ENCODE measurements around the gene SNX20.

Gene SNX20

DNA sequence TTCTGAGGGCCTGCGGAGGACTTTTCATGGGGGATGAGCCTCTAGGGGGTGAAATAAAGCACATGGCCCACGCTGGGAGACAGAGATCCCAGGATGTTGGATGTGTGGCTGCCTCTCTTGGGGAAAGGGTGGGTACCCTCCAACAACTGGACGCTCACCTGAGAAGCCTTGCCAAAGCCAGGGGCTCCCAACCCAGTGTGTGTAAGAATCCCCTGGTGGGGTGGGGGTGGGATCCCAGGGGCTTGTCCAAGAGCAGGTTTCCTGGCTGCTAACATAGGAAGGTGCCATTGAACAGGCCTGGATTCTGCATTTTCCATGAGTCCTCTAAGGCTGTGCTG lies 587 bp downstream of the SNX20 start:
- DNase-seq (ENCODE audit: low read depth in 3 of 3) = no peak

- DNase-seq (ENCODE audit: low read depth in 3 of 3) = no peak
Observed at GRCh38 chr16:50679676-50680555, 1.2 kb downstream of the SNX20 start.

DNA sequence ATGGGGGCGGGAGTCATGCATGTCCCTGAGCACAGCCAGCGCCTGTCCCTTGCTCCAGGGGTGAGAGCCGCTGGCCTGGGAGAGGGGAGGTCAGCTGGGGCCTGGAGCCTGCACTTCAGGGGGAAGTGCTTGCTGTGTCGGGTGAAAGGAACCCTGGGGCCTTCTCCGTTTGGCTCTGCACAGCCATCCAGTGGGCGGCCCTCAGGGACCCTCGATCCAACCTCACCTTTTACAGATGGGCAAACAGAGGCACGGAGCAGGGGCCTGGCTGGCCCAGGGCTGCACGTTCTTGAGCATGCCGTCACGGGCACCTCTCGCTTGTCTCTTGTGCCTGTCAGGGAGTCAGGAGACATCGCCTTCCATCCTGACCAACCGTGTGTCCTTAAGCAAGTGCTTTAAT lies 1.8 kb downstream of the SNX20 start:
- no peak for DNase-seq (ENCODE audit: low read depth in 3 of 3)

DNA sequence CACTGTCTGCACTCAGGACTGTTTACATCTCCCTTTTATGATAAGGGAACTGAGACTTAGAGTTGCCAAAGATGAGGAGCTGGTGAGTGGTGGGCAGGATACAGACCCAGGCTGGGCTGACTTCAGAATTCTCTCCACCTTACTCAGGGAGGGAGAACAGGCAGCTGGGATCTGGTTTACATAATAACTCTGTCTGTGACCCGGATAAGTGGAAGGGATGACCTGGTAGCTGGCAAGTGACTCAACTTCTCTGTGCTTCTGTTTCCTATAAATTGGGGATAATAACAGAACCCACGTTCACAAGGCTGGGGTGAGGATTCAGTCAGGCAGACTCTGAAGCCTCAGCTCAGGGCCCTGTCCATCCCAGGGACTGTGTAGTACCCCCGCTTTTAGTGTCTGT lies 2.6 kb downstream of the SNX20 start:
- no peak for DNase-seq (ENCODE audit: low read depth in 3 of 3)

DNA sequence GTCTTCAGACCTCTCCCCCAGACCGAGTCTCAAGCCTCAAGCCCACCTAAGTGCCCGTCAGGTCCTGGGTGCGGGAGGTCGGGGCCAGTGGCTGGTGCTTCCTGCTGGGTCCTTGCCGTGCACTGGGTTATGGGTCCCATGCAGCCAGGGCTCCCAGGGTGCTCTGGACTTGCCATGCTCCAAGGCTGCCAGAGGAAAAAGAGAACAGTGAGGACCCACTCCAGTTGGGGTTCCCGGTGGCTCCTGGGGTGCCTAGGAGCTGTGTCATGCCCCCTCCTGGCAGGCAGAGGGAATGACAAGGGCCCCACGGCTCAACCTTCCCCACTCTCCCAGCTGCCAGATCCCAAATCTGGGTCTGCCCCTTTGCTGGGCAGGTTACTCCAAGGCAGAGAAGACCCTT lies 3.8 kb downstream of the SNX20 start:
- no peak for DNase-seq (ENCODE audit: low read depth in 3 of 3)

DNA sequence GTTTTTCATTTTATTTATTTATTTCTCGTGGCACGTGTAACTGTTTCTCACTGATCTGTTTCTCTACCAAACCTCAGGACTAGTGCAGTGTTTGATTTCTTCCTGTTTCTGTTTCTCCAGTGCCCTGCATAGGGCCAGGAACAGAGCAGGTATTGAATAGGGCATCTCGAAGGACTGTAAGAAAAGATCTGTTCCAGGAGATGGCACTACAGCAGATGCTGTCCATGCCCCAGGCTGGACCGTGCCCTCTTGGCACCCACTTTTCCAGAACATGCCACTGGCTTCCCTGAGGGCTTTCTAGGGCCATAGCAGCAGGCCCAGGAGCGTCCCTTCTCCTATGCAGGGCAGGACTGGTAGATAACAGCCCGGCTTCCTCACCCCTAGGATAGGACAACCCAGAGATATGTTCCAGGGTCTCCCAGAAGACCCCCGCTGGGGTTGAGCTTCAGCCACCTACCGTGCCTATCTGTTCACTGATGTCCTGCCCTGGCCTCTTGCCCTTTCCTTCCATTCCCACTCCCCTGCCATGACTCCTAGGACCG lies 4.4 kb downstream of the SNX20 start:
- DNase-seq (ENCODE audit: low read depth in 3 of 3) = no peak

DNA sequence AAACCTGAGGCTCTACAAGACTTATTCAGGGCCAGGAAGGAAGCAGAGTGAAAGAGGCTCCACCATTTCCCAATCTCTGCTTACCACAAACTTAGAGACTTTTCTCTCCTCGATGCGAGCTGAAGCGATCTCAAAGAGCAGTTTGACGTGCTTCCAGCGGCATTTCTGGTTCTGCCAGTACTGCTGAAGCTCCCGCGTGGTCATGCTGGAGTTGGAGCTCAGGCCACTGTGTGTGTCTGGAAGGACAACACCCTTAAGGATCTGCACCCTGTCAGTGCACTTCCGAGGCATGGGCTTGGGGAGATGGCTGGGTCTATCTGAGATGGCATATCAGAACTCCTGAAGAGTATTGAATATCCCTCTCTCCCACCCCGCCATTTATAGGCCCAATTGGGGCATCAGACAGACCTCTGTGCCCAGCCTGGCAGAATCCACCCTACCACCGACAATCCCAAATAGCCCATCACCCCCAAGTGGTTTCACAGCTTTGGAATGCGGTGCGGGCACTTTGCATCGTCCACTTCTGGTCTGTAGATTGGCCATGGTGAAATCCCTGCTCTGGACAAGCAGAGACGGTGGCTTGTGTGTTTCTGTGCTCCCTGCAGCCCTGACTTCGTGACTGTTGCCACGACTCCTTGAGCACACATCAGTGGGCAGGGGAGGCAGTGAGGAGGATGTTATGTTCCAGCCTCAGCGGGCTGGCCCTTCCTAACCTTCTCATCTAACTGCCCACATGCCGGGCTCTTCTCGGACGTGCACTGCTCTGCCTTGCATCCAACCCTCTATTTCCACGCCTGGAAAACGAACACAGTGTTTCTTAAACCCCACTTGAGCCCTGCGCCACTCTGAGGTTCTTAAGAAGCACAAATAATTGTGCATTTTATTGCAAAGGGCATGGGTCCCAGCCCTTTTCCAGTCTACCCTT lies 5.2 kb downstream of the SNX20 start:
- no peak for DNase-seq (ENCODE audit: low read depth in 3 of 3)

- DNase-seq (ENCODE audit: low read depth in 3 of 3) = no peak
Observed at GRCh38 chr16:50674831-50675230, 6.3 kb downstream of the SNX20 start.

DNA sequence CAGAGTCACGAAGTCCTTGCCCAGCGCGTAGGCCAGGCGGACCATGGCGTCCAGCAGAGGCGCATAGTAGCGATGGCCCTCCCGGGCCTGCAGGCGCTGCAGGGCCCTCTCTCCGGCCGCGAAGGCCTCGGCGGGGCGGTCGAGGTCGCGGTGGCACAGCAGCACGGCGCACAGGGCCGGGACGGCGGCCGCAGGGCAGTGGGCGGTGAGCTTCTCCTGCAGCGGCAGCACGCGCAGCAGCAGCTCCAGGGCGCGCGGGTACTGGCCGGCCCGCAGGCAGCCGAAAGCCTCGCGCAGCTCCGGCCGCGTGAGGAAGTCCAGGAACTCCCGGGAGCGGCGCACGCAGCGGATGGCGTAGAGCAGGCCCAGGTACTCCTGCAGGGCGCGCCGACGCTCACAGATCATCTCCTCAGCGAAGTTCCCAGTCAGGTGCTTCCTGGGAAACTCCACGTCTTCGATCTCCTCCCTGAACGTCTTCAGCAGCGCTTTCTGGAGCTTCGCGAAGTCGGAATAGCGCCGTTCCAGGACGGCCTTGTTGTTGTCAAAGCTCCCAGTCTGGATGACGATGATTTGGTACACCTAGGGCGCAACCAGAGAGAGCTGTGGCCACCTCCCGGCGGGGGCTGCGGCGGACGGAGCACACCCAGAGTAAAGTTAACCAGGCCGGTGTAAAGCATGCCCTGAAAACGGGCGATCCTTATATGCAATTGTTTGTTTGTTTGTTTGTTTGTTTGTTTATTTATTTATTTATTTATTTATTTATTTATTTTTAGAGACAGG lies 7.4 kb downstream of the SNX20 start:
- no peak for DNase-seq (ENCODE audit: low read depth in 3 of 3)

GRCh38 chr16:50671644-50672260 lies 9.4 kb downstream of the SNX20 start:
- peak in 1 of 3 donors; percentile 60 for DNase-seq (ENCODE audit: low read depth in 3 of 3)

DNA sequence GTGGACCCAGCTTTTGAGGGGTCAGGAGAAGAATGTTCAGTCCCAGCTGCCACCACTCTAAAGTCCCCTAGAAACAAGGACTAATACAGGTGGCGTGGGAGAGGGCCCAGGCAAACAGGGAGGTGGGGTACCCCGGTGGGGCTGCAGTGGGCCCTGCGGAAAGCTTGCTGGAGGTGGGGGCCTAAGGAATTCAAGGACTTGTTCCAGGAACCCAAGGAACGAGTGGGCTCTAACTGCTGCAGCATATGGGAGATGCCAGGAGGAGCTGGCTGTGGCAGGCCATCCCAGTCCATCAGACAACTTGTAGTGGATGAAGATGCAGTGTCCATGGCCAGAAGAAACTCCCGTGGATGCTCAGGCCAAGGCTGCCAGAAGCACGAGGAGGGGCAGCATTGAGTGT lies 10.6 kb downstream of the SNX20 start:
- no peak for DNase-seq (ENCODE audit: low read depth in 3 of 3)

DNA sequence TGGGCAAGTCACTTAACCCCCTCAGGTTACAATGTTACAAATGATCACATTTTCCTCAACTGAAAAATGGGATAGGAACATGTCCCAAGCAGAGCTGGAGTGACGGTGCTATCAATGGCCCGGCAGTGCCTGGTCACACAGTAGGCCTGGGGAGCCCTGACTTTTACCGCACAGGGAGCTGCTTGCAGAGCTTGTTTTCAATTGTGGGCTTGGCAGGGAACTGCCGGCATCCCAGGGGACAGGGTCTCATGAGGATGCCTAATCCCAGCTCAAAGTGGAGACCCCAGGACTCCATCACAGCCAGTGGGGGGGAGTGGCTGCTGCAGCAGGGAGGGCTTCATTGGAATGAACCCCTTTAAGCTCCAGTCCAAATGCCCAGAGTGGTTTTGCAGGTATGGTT lies 11.4 kb downstream of the SNX20 start:
- DNase-seq (ENCODE audit: low read depth in 3 of 3) = no peak

DNA sequence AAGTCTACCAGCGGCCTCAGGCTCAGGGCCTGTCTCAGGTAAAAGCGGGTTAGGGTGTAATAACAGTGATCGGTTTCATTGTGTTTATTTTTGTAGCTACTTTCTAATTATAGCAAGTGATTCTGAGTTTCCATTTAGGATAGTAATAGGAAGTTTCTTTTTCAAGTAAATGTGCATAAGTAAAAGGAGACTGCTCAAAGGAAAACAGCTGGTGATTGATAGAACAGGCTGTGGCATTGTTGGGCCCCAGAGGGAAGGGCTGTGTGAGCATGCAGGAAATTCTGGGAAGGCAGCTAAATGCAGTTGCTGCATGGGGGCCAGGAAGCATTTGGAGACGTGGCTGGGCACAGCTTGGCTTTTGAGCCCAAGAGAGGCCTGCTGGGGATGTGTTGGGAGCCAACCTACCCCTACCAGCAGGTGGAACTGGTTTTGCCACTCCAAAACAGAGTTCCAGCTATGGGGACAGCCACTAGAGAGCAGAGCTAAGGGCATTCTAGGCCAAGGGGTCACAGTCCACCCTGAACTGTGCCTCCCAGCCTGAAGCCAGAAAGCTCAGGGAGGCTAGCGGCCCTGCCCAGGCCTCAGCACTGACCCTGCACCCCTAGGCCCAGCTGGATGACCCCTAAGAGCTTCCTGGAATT lies 12.6 kb downstream of the SNX20 start:
- no peak for DNase-seq (ENCODE audit: low read depth in 3 of 3)

DNA sequence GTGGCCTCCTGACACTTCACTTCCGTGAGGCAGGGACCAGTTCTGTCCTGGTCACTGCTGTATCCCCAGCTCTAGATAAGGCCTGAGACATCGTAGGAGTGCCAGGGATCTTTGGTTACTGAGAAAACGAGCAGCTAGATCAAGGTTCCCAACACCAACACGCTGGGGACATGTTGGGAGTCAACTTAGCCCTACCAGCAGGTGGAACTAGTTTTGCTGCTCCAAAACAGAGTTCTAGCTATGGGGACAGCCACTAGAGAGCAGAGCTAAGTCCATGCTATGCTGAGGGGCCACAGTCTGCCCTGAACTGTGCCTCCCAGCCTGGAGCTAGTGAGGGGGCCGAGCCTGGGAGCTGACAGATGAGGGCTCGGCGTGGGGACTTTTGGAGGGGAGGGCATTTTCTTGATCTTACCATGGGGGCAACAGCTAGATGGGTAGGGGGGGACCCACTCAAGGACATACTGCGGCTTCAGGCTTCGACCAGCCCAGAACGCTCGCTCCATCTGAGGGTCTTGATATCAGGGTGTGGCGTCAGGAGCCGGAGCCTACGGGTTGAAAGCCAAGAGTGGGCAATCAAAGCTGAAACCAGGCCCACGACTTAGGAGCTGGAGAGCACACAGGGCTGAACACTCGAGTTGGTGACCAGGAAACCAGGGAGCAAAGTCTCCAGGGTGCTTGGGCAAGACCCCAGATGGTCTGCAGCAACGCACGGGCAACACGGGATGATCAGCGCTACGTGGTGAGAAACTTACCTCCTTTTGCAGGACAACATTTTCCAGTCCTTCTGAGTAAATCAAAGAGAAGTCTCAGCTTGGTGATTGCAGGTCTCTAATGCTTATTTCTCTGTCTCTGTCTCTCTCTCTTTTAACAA lies 13.4 kb downstream of the SNX20 start:
- DNase-seq (ENCODE audit: low read depth in 3 of 3) = no peak

DNA sequence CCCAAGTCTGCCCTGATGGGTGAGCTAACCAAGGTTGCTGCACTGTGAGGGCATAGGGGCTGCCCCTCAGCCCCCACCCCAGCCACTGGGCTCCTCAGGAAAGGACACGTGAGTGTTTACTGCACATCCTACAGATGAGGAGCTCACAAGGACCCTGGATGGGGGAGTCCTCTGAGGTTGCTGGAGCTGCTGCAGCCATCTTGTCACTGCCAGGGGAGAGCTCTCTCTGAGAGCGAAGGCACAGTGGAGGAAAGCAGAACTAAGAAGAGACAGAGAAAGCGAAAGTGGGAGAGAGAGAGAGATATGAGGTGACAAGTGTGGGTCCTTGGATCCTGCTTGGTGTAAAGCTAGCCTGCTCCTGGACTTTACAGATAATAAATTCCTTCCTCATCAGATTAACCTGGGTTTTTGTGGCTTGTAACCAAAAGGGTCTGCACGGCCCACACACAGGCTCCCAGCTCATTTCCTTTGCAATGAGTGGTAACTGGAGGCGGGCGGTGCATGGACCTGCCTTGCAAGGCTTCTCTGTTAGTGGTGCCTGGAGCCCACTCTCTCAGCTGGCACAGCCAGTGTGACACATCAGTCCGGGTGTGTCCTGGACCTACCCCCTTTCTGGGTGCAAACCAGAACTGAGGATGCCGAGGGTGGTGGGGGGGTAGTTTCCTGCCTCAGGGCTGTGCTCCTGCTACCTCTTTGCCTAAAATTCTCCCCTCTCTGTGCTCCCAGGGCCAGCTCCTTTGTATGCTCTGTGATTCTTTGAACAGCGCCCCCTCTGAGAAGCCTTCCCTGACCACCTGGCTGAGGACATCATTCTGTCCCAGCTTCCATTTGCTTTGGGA lies 14.2 kb downstream of the SNX20 start:
- peak in 1 of 3 donors; percentile 35 for DNase-seq (ENCODE audit: low read depth in 3 of 3)

DNA sequence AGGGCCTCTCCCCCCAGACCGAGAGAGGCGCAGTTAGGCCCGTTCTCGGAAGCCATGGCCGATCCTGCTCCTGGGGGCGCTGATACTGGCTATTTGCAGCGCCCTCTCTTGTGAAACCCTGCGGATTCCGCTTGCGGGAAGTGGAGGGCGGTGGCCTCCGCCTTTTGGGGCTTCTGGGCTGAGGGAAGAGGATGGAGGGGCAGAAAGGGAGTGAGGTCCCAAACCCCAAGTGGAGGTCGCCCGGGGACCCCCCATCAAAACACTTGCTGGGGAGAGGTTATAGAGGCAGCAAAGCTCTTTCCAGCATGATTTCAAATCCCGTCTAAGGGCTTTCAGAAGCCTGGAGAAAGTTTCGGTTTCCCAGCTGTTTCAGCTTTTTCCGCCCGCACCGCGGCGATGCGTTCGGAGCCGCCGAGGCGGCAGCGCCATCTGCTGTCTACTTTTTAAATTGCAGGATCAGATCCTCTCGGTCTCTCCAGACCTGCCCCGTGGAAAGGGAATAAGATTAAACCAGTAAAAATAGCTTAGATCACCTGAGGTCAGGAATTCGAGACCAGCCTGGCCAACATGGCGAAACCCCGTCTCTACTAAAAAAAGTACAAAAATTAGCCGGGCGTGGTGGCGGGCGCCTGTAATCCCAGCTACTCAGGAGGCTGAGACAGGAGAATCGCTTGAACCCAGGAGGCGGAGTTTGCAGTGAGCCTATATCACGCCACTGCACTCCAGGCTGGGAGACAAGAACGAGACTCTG lies 15.8 kb downstream of the SNX20 start:
- peak in 2 of 3 donors; percentile 74 to 77 for DNase-seq (ENCODE audit: low read depth in 3 of 3)

DNA sequence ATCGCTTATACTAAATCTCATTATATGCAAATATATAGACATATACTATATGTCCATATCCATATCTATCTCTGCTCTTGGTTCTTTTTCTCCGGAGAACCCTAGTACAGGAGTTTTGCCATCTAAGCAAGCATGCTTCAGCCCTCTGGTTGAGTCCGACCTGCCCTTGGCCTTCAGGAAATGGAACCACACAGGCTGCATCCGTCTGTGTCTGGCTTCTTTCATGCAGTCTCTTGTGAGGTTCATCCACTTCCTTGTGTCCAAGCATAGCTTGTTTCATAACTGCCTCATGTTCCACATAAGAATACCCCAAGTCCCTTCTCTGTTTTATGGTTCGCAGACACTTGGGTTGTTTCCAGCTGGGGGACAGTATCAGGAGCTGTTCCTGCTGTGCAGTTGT lies 16.8 kb downstream of the SNX20 start:
- DNase-seq (ENCODE audit: low read depth in 3 of 3) = no peak

DNA sequence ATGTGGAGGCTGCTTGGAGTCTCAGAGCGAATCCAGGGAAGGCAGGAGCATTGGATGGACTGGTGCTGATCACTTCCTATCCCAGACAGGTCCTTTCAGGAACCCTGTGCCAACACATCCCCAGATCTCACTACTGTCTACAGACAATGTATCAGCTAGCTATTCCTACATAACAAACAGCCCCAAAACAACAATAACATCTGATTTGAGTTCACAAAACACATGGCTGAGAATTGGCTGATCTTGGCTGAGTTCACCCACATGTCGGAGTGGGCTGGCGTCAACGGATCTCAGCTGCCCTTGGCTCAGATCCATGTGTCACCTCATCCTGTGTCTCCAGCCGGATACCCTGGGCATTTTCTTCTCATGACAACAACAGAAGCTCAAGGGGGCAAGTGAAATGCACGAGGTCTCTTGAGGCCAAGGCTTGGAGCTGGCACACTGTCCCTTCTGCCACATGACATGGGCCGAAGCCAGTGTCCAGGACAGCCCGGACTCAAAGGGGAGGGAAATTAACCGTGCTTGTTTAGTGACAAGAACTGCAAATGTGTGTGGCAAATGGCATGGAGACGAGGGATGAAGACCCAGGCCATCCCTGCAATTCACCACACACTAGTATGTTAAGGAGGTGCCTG lies 18.7 kb downstream of the SNX20 start:
- no peak for DNase-seq (ENCODE audit: low read depth in 3 of 3)

Measured in stimulated activated CD4-positive, alpha-beta T cell treated with anti-CD3 and anti-CD28 coated beads, TNF-alpha, amount 100 ng/mL, for 48 hours (primary cell).